ENCODE data around the gene MPP3.
"Not testable (repeated sequence)": the region's sequence is repeated elsewhere in the genome, so short reads cannot be mapped to it uniquely, and the experiment has no call there.

Gene MPP3

DNA sequence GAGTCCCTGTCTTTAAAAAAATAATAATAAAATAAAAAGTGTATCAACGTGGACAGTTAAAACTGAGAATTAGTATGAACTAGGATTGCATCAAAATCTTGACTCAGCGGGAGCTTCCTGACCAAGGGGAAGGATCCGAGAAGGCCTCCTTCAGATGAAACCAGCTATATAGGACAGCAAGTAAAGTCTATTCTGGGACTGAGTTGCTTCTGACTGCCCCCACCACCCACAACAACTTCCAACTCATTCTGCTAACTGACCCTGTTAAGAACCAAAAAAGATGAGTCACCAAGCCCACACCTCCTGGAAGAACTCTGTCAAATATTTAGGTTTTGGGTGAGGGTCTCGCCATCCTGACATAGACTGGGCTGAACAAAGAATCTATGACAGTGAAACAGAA is 24.9 kb downstream of the MPP3 start:
- no peak for DNase-seq (ENCODE audit: low spot score)

DNA sequence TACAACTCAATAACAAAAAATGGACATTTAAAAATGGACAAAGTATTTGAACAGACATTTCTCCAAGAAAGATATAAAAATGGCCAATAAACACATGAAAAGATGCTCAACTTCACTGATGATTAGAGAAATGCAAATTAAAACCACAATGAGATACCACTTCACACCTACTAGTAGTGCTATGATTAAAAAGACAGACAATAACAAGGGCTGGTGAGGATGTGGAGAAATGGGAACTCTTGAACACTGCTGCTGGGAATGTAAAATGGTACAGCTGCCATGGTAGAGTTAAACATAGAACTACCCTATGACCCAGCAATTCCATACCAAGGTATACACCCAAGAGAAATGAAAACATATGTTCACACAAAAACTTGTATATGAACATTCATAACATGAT is 27.8 kb downstream of the MPP3 start:
- DNase-seq (ENCODE audit: low spot score), result no peak

DNA sequence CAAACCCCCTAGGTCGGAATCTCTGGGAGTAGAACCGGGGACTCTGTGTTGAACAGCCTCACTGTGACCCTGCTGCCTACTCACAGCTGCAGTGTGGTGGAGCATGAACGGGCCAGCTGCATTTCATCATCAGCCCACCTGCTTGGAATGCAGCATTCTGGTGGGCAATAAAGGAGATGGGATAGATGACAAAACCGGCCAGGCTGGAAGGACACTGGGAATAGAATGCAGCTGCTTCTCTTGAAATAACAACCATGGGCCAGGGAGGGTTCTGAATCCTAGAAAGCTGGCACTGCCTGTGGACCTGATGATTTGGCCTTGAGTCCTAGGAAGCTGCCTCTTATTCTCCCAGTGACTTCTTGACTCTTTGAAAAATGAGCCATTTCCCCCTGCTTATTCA is 29.2 kb downstream of the MPP3 start:
- DNase-seq (ENCODE audit: low spot score), result peak; percentile 20

DNA sequence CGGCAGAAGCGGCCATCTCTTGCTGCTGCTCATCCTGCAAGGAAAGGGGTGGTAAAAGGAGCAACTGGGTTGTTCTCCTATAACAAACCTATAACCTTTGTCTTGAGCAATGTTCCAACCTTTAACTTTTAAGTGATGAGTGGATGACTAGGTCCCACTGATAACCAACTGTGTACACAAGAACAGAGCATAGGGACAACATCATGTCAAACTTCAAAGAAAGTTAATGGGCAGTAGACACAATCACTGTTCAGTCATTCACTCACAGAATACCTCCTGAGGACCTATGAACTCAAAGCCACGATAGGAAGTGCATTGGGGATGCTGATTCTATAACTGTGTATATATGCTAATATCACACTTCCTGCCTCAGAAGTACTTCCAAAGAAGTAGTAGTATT is 31.1 kb downstream of the MPP3 start:
- no peak for DNase-seq (ENCODE audit: low spot score)

DNA sequence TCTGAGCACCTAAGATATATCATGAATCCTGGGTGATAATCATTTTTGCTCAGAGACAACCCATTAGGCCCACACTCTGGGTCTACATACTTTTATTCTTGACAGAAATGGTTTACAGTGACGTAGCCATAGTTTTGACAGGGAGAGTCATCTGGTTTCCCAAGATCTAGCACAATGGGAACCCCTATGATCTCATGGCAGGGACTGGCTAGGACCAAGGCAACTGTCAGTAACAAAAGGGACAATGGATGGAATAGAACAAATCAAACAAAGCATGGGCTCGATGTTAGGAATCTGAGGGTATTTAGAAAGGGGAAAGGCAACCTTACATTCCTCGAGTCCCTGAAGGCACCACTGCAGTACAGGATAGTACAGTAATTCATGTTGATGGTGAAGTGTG is 32.2 kb downstream of the MPP3 start:
- DNase-seq (ENCODE audit: low spot score), result no peak

DNA sequence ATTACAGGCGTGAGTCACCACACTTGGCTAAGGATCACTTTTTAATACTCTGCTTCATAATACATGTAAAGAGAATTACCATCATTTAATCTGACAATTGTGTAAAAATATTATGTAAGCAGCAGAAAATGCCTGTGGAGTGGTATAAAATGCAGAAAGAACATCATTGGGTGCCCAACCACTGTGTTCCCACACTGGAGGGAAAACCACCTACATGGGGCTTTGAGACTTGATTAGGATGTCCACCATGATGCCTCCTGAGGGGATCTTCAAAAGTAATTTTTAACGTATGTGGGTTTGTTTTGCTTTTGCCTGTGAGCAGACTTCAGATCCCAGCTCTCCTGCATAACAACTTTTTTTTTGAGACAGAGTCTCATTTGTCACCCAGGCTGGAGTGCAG is 33.9 kb downstream of the MPP3 start:
- DNase-seq (ENCODE audit: low spot score), result no peak

DNA sequence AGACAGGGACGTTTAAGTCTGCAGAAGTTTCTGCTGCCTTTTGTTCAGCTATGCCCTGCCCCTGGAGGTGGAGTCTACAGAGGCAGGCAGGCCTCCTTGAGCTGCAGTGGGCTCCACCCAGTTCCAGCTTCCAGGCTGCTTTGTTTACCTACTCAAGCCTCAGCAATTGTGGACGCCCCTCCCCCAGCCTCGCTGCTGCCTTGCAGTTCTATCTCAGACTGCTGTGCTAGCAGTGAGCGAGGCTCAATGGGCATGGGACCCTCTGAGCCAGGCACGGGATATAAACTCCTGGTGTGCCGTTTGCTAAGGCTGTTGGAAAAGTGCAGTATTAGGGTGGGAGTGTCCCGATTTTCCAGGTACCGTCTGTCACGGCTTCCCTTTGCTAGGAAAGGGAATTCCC is 34.9 kb downstream of the MPP3 start:
- not testable (repeated sequence) for DNase-seq (ENCODE audit: low spot score)

DNA sequence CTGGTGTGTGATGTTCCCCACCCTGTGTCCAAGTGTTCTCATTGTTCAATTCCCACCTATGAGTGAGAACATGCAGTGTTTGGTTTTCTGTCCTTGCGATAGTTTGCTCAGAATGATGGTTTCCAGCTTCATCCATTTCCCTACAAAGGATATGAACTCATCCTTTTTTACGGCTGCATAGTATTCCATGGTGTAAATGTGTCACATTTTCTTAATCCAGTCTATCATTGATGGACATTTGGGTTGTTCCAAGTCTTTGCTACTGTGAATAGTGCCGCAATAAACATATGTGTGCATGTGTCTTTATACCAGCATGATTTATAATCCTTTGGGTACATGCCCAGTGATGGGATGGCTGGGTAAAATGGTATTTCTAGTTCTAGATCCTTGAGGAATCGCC is 40.3 kb downstream of the MPP3 start:
- DNase-seq (ENCODE audit: low spot score), result not testable (repeated sequence)

DNA sequence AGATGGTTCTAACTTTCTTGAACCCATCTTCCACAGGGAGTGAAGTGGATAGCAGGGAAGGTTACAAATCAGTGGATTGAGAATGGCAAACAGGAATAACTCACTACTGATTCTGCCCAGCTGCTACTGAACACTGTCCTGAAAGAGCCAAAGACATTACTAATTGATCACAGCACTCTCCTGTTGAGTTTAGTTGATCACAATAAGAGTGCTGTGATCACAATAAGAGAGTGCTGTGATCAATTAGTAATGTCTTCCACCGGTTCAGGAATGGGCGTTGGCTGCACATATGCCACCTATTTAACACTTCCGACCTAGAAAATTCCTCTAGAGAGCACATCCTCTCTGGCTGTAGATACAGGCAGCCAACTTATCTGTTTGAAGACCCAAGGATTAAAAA is 41.4 kb downstream of the MPP3 start:
- DNase-seq (ENCODE audit: low spot score), result peak; percentile 23

DNA sequence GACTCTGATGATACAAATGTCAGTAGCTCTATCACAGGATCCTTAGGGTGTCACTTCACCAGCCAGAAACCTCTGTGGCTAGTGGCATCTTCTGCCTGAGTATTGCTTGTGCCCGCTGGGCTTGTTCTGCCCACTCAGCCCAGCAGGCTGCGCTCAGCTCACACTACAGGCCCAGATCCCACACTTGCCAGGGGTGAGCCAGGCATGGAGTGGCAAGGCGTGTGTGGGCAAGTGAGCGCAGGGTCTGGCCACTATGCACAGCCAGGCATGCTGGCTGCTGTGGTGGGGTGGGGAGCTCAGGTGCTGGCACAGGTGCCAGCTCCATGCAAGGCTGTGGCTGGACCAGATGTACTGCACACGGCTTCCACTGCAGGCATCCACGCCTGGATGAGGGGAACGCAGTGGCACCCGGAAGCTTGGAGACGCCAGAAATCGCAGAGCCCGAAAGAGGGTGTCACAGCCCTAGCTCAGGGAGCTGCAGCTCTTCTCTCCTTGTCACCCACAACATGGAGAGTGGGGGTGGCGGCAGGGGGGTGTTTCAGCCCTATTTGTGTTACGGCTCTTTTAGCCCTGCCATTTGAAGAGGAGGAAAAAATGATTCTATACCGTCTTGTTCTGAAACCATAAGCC is 42.5 kb downstream of the MPP3 start:
- no peak for DNase-seq (ENCODE audit: low spot score)

DNA sequence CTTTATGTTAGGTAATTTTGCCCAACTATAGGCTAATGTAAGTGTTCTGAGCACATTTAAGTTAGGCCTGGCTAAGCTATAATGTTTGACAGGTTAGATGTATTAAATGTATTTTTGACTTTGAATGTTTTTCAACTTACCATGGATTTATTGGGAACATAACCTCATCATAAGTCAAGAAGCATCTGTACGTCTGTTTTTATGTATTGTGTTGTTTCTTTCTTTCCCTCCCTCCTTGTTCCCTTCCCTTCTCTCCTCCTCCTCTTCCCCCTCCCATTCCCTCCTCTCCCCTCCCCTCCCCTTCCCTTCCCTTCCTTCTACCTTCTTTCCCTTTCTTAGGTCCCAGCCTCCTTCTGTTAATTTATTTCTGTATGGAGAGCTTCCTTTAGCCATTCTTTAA is 43.5 kb downstream of the MPP3 start:
- no peak for DNase-seq (ENCODE audit: low spot score)

DNA sequence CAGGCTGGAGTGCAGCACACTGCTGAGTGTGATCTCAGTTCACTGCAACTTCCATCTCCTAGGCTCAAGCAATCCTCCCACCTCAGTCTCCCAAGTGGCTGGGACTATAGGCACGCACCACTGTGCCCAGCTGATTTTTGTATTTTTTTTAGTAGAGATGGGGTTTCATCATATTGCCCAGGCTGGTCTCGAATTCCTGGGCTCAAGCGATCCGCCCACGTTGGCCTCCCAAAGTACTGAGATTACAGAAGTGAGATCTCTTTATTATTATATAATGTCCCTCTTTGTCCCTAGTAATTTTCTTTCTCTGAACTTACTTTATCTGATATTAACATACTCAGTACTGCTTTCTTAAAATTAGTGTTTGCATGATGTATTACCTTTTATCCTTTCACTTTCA is 44.4 kb downstream of the MPP3 start:
- DNase-seq (ENCODE audit: low spot score), result no peak

DNA sequence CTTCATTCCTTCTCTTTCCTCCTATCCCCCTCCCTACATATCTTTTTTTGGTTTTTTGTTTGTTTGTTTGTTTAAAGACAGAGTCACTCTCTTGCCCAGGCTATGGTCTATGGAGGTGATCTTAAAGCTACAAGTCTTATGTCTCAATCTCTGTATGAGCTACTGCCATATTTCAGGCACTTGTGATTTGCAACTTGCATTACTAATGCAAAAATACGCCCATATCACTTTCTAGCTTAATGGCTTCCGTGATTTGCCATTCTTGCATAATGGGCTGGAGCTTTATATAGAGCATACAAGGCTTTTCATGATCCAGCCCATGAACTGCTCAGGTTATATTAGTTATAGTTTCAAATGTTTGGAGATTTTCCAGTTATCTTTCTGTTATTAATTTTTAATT is 45.2 kb downstream of the MPP3 start:
- no peak for DNase-seq (ENCODE audit: low spot score)

DNA sequence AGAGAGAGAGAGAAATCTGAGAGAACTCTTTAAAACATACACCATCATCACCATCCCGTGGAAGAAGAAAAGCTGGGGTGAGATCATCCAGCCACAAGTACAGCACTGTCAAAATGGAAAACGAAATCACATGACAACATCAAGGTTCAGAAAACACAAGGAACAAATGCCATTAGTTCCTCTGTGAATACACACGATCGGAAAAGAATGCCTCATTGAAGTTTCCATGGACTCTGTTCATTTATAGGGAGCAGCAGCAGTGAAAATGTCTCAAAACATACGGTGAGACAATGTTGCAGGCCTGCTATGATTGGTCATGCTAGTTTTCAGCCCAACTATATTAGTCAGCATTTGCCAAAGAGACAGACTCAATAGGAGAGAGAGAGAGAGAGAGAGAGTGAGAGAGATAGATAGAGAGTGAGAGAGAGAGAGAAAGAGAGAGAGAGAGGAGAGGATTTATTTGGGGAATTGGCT is 48.3 kb downstream of the MPP3 start:
- no peak for DNase-seq (ENCODE audit: low spot score)

DNA sequence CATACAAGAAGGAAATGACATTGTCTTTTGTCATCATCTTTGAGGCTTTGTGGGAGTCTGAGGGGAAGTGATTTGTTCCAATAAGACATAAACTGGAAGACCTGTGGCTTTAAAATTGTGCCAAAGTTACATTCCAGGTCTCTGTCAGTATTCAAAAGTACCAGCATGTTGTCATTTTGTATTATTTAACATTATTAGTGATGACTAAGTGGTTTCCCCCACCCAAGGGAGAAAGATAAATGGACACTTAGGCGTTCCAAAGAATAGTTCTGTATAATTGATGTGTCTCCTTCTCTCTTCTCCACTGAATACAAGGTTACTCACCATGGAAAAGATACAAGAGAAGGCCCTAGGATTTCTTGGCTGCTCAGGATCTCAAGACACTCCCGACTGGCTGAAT is 48.9 kb downstream of the MPP3 start:
- no peak for DNase-seq (ENCODE audit: low spot score)

DNA sequence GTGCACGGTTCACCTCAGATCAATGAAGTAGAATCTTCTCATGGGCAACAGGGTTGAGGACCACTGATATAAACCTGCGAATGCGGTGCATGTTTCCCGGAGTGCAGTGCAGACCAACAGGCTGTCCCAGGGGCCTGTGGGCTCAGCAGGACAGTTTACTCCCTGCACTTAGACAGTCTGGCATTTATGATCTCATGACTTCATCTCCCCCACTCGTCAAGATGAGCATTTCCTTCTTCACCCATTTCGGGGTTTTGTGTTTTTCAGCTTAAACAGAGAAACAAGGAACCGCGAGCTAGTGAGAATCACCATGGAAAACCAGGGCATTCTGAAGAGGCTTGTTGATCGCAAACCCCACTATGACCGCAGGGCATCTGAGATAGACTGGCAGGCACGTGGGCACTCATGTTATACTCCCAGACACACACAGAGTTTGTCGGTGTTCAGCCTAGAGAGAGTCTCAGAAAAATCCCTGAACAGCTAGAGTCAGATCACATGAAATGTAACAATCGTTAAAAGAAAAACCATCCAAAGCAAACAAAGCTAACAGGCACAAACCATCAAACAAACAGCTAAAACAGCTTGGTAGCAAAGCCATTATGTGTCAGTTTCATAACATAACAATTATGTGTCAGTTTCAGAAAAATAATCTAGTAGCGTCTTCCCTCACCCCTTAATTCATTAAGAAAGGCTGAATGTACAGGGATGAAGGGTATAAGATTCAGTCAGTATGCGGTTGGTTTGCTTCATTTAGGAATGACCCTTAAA is 49.8 kb downstream of the MPP3 start:
- DNase-seq (ENCODE audit: low spot score), result no peak

DNA sequence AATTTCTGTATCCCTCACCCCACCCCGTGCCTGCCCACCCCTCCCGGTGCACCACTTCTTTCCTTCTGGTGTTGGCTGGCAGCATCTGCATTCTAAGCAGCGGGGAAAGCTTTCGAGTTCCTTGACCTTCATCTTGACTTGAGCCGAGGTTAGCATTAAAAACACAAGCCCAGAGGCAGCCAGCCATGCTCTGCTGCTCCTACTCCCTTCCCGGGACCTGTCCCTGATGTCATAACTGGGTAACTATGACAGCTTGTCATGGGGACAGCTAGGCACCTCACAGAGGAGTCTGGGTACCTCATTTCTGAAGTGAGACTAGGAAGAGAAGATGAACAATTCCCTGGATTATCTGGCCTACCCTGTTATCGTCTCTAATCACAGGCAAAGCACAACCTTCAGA is 52.8 kb downstream of the MPP3 start, which contains the start of gene CFAP97D1:
TSS of gene CFAP97D1 (plus strand) at position 301 of the 400 bp plus-strand sequence. CDS start at position 329, 28 bp downstream.
- no peak for DNase-seq (ENCODE audit: low spot score)

DNA sequence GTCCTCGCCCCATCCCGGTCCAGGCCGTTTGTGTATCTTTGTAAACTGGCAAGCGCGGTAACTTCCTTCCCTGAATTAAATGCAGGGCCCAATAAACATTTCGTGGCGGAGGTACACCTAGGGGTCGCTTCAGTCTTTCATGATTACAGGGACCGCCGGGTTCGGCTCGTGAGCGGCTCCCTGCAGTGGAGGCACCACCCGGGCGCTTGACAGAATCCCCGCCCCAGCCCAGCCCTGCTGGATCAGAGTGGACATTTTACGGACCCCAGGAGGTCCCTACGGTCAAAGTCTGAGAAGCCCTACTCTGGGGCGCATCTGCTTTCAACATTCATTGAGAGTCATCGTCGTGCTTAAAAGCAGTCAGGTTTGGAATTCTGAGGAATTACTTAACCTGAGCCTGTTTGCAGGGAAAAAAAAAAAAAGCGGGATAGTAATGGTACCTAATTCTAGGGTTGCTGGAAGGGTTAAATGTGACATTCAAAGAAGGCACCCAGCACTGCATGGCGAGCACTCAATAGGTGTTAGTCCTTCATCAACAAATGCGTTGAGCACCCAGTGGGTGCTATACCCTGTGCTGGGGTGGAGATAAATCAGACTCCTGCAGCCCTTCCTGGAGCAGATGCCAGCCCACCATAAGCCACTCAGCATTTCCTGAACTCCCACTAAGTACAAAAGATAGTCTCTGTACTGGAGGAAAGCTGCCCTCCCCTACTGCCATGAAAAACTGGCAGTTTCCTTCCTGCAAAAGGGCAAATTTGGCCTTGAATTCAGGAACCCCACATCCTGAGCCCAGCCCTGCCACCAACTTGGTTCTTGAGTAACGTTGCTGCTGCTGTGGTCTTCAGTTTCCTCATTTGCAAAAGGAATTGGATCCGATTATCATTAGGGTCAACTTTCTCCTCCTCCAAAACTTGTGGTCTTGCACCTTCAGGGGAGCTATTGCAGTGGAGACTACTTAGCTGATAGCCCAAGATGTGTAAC is 53.5 kb downstream of the MPP3 start:
- peak; percentile 57 for DNase-seq (ENCODE audit: low spot score)

DNA sequence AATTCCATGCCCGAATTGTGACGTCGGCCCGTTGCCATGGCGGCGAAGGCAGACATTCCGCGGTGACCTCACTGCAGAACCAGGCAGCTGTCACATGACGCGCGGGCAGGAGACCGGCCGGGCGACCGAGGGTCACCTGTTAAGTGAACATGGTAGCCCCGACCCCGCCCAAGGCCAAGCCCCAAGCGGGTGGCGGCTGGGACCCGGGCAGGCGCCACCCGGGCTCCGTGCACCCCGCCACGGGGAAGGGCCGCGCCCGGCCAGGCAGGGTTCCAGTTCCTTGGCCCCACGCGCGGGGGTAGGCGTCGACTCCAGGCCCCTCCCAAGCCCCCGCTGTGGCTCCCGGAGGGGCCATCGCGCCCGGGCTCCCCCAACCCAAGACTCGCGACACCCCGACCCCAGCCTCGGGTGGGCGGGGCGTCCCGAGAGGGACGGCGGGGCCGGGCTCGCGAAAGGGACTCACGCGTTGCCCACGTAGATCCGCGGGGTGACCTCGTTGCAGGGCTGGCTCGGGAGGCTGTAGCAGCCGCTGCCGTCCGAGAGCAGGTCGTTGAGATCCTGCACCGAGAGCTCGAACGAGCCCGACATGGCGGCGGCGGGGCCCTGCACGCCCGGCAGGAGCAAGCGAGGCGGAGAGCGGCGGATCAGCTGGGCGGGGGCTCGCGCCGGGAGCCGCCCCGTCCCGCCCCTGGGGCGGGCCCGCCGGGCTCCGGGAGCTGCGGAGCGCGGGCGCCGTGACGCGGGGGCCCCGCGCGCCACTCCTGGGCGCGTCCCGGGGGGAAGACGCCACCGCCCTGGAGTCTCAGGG is 54.4 kb downstream of the MPP3 start, which contains the start of gene DUSP3:
TSS of gene DUSP3 (minus strand) at position 641 of the 808 bp plus-strand sequence. CDS start at position 588, 53 bp downstream.
- peak; percentile 68 for DNase-seq (ENCODE audit: low spot score)

DNA sequence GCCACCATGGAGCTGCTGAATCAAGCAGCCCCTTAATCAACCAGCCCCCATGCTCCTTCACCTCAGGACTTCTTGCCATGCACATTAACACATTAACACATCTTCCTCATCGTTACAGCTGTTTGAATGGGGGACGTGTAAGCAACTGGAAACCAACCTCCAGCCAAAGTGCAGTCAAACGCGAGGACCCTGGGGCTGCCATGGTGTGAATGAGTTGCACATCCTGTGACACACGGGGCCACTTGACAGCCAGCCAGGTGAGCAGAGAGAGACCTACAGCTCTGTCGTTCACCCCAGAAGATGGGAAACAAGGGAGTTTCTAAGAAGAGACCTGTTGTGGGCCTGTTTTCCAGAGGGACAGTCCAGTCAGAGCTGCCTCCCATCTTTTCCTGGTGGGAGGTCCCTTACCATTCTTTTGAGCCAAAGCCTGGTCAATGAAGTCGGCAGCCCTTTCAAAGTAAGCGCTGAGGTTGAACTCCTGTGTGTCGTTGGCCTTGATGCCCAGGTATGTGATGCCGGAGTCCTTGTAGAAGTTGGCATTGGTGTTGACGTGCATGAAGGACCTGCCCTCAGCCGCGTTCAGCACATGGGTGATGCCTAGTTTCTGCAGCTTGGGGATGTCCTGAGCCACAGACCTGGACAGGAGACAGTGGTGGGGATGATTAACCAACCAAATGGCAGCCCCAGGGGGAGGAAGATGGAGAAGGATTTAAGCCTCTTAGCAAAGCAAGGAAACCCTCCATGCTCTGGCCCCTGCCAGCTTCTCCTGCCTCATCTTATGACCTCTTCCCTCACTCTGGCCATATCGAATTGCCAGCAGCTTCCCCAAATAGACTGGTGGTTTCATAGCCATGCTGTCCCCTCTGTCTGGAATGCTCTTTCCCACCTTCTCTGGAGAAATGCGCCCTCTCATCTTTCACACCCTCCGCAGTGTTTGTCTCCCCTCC is 58.4 kb downstream of the MPP3 start:
- no peak for DNase-seq (ENCODE audit: low spot score)

Measured in NAMALWA (cell line).